GM12878 (cell line): Measurements from ENCODE around the gene GRM7. TPM values are rescaled to one million over a fixed set of nuclear protein-coding genes. Genes with fewer than 3 reads are reported as not detected.

Experiments used
- ATAC-seq: fragments of 200-7000 bp; cut with Tn5 transposase; 3 replicates; pipeline ENCODE4 v1.9.1; 2020; ENCODE audit warnings: mild to moderate bottlenecking, moderate library complexity
- BruUV-seq: library from RNA; stranded (reverse); fragments of 400-500 nt; replicated peaks from 2 replicates; lab custom pipeline; 2021; lab: Mats Ljungman, UMichigan
- CTCF ChIA-PET: fragments of 300-600 bp; sonication (Branson Sonifier 250); formaldehyde crosslinking; extraction: SDS; loops from one replicate; lab custom pipeline; 2021; ENCODE audit warnings: inconsistent platforms; lab: Yijun Ruan, JAX
- POLR2A ChIA-PET: fragments of 350-600 bp; formaldehyde crosslinking; extraction: SDS; loops from one replicate; lab custom pipeline; 2021; ENCODE audit warnings: inconsistent platforms; lab: Charles Lee
- RAD21 ChIA-PET: fragments of 300-600 bp; sonication (Branson Sonifier 250); formaldehyde crosslinking; loops from one replicate; lab custom pipeline; 2023; ENCODE audit warnings: antibody characterized with exemption; ENCODE audit not compliant: unreplicated experiment; lab: Charles Lee
- SMC1A ChIA-PET: fragments of 300-600 bp; sonication (Branson Sonifier 250); formaldehyde crosslinking; loops from one replicate; lab custom pipeline; 2023; ENCODE audit not compliant: unreplicated experiment, uncharacterized antibody; lab: Charles Lee
- DNase-seq: peaks from one replicate; pipeline ENCODE4 v3.0.0-alpha.2; 2011; ENCODE audit warnings: low read depth, low spot score
- FAIRE-seq: peaks from 3 replicates; lab custom pipeline; 2011; peaks lifted over from hg19 to GRCh38; lab: Jason Lieb, UNC
- H2AFZ ChIP-seq: 2 replicates; pipeline ENCODE4 v1.6.0; 2011; ENCODE audit warnings: low read depth, low read length, control low read depth; ENCODE audit not compliant: control insufficient read depth
- H3K27ac ChIP-seq: 2 replicates; pipeline ENCODE4 v1.5.1; 2011; ENCODE audit warnings: control low read depth; ENCODE audit not compliant: control insufficient read depth, insufficient read depth
- H3K27me3 ChIP-seq, 2 experiments: replicated peaks in 1 of 2; 2 replicates each; pipeline versions ENCODE4 v1.6.0 to v1.6.1; 2011; ENCODE audit warnings: low read length in 1 of 2; ENCODE audit not compliant: control insufficient read depth in 2 of 2, insufficient read depth in 2 of 2
- H3K36me3 ChIP-seq, 2 experiments: 2 replicates each; pipeline ENCODE4 v1.5.1; 2011; ENCODE audit warnings: low read length in 1 of 2; ENCODE audit not compliant: control insufficient read depth in 2 of 2, insufficient read depth in 2 of 2
- H3K4me1 ChIP-seq: 2 replicates; pipeline ENCODE4 v1.6.1; 2011; ENCODE audit warnings: mild to moderate bottlenecking, low read length, moderate library complexity, mixed read lengths; ENCODE audit not compliant: control insufficient read depth, insufficient read depth
- H3K4me2 ChIP-seq: 2 replicates; pipeline ENCODE4 v1.6.0; 2011; ENCODE audit warnings: control low read depth; ENCODE audit not compliant: control insufficient read depth, insufficient read depth
- H3K4me3 ChIP-seq: fragments of 200-600 bp; sonication (generic); 2 replicates; pipeline ENCODE4 v1.5.1; 2016
- H3K79me2 ChIP-seq: 2 replicates; pipeline ENCODE4 v1.6.0; 2011; ENCODE audit warnings: low read length; ENCODE audit not compliant: control insufficient read depth, insufficient read depth
- H3K9ac ChIP-seq: 2 replicates; pipeline ENCODE4 v1.8.0; 2011; ENCODE audit warnings: low read length, control low read depth, mixed read lengths; ENCODE audit not compliant: control insufficient read depth, insufficient read depth
- H3K9me3 ChIP-seq: replicated peaks from 3 replicates; pipeline ENCODE4 v1.5.1; 2011; ENCODE audit warnings: mild to moderate bottlenecking, low read length; ENCODE audit not compliant: control insufficient read depth, insufficient read depth
- H4K20me1 ChIP-seq: 2 replicates; pipeline ENCODE4 v1.6.0; 2011; ENCODE audit not compliant: control insufficient read depth, insufficient read depth
- CEBPB ChIP-seq, 2 experiments: fragments of 150-350 bp in 1 of 2; IDR thresholded peaks; 2 replicates each; pipeline ENCODE4 v1.6.1; 2012 to 2014; ENCODE audit warnings: low read depth in 2 of 2, low read length in 2 of 2, borderline replicate concordance in 1 of 2, inconsistent platforms in 1 of 2
- CREM ChIP-seq: IDR thresholded peaks from 2 replicates; pipeline ENCODE4 v1.6.1; 2014; ENCODE audit warnings: antibody characterized with exemption, low read depth
- IKZF1 ChIP-seq: fragments of 450-650 bp; conservative IDR thresholded peaks from 2 replicates; pipeline ENCODE4 v1.6.1; 2017; ENCODE audit warnings: antibody characterized with exemption, mild to moderate bottlenecking
- LARP7 ChIP-seq: fragments of 450-650 bp; IDR thresholded peaks from 2 replicates; pipeline ENCODE4 v1.6.1; 2017; ENCODE audit warnings: mild to moderate bottlenecking
- NBN ChIP-seq: fragments of 450-650 bp; IDR thresholded peaks from 2 replicates; pipeline ENCODE4 v1.6.1; 2016
- PBX3 ChIP-seq: IDR thresholded peaks from 2 replicates; pipeline ENCODE4 v1.6.1; 2011; ENCODE audit warnings: mild to moderate bottlenecking, low read depth, low read length, moderate library complexity; ENCODE audit not compliant: insufficient replicate concordance
- POU2F2 ChIP-seq: IDR thresholded peaks from 3 replicates; pipeline ENCODE4 v1.6.1; 2011; ENCODE audit warnings: low read depth, mild to moderate bottlenecking, low read length, borderline replicate concordance
- SKIL ChIP-seq: fragments of 450-650 bp; IDR thresholded peaks from 2 replicates; pipeline ENCODE4 v1.6.1; 2017; ENCODE audit warnings: mild to moderate bottlenecking, low read depth, inconsistent platforms; ENCODE audit not compliant: poor library complexity, severe bottlenecking
- SMC3 ChIP-seq: IDR thresholded peaks from 2 replicates; pipeline ENCODE4 v1.6.1; 2011; ENCODE audit warnings: low read length, improper control_type of control experiment, borderline replicate concordance
- SRF ChIP-seq, 2 experiments: IDR thresholded peaks; 2 replicates each; pipeline ENCODE4 v1.6.1; 2011; ENCODE audit warnings: low read depth in 2 of 2, low read length in 2 of 2, mild to moderate bottlenecking in 1 of 2, moderate library complexity in 1 of 2
- SUZ12 ChIP-seq: fragments of 200-600 bp; sonication (generic); IDR thresholded peaks from one replicate; pipeline ENCODE4 v1.6.1; 2018; ENCODE audit warnings: antibody characterized with exemption, mild to moderate bottlenecking; ENCODE audit not compliant: unreplicated experiment
- TCF3 ChIP-seq: IDR thresholded peaks from 2 replicates; pipeline ENCODE4 v1.6.1; 2012; ENCODE audit warnings: low read depth, mild to moderate bottlenecking, low read length, borderline replicate concordance; ENCODE audit not compliant: insufficient read depth
- WRNIP1 ChIP-seq: IDR thresholded peaks from 2 replicates; pipeline ENCODE4 v1.6.1; 2011; ENCODE audit warnings: low read depth, low read length, improper control_type of control experiment, borderline replicate concordance
- ZSCAN29 ChIP-seq: fragments of 450-650 bp; IDR thresholded peaks from 2 replicates; pipeline ENCODE4 v1.6.1; 2017; ENCODE audit warnings: mild to moderate bottlenecking, moderate library complexity
- WGBS: methylation state at CpG from one replicate; pipeline ENCODE4 v1.1.6; 2016; ENCODE audit warnings: low lambda C conversion rate; ENCODE audit not compliant: insufficient replicate concordance, insufficient coverage; ENCODE audit errors: missing lambda C conversion rate; 5-methylcytosine and 5-hydroxymethylcytosine counted together
- in situ Hi-C: fragments of 300-500 bp; cut with MboI; formaldehyde crosslinking; loops from 9 replicates; pipeline ENCODE4 v1.14.3; 2018; ENCODE audit warnings: mixed read lengths
- intact Hi-C: fragments of 100-400 bp; cut with micrococcal nuclease; formaldehyde crosslinking; loops from one replicate; pipeline ENCODE4 v1.14.2; 2022; ENCODE audit not compliant: unreplicated experiment
- polyA plus RNA-seq, 11 experiments: library from polyadenylated mRNA; depleted of rRNA in 4 of 11; unstranded in 6 of 11; stranded (reverse) in 5 of 11; fragments of >200 nt; fragmentation: Nextera tagmentation in 4 of 11; fragmentation: Illumina TruSeq in 1 of 11; extraction: Ambion mirVana in 4 of 11; extraction: Trizol in 1 of 11; gene quantifications; 1 replicate in 1 of 11; 2 replicates in 10 of 11; pipeline versions ENCODE4 v1.2.1 to v1.2.3, GENCODE V29; 2011 to 2016; ENCODE audit warnings: inconsistent platforms in 2 of 11, missing spikeins in 2 of 11, low read depth in 1 of 11
- total RNA-seq, 4 experiments: library from RNA; depleted of rRNA in 3 of 4; stranded (reverse); fragments of >200 nt in 3 of 4; fragmentation: Illumina TruSeq in 1 of 4; extraction: Trizol in 1 of 4; gene quantifications; 2 replicates each; pipeline versions ENCODE4 v1.2.1 to v1.2.3, GENCODE V29; 2013 to 2021
- TF ChIP-seq, protein P1 (sequence below): fragments of 450-650 bp; IDR thresholded peaks from 2 replicates; pipeline ENCODE4 v1.6.1; 2016; ENCODE audit warnings: mild to moderate bottlenecking
- TF ChIP-seq, protein P2 (sequence below): fragments of 450-650 bp; IDR thresholded peaks from 2 replicates; pipeline ENCODE4 v1.6.1; 2018; ENCODE audit warnings: borderline replicate concordance, mild to moderate bottlenecking; ENCODE audit not compliant: partially characterized antibody

GRM7 gene
- total and polyA plus RNA-seq, 10 of the 15 experiments (the other 5 are each of a cell fraction or from before 2014, with no cell fraction given) = not detected

GRCh38 chr3:7621651-7622050, 760.7 kb downstream of the GRM7 start (continued):
- TF ChIP-seq, protein P1, sequence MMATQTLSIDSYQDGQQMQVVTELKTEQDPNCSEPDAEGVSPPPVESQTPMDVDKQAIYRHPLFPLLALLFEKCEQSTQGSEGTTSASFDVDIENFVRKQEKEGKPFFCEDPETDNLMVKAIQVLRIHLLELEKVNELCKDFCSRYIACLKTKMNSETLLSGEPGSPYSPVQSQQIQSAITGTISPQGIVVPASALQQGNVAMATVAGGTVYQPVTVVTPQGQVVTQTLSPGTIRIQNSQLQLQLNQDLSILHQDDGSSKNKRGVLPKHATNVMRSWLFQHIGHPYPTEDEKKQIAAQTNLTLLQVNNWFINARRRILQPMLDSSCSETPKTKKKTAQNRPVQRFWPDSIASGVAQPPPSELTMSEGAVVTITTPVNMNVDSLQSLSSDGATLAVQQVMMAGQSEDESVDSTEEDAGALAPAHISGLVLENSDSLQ = no peak
- TF ChIP-seq CEBPB (IDR thresholded peaks at IDR 0.05; ENCODE audit: borderline replicate concordance in 1 of 2, low read depth in 2 of 2, low read length in 2 of 2) = no peak

DNA sequence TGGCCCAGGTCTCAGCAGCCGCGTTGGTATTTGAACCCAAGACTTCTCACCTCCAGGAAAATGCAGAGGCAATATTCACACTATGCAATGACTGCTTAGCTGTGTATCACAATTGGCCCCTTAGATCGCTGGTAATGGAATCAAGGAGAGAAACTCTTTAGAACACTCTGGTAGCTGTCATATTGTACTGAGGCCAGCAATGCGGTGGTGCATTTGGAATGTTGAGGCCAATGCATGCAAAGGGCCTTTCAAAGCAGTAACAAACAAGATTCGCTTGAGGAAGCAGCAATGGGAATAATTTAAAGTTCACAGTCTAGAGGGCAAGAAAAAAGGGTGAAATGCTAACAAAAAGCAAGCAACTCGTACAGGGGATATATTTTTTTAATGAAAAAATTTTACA, 764.1 kb downstream of the GRM7 start:
- Histone ChIP-seq H3K9me3 (no peaks in the 10 kb centered on the region), H3K4me1 (no peaks in the 10 kb centered on the region), H3K27me3 (no peaks in the 10 kb centered on the region), H3K36me3 (no peaks in the 10 kb centered on the region), H3K27ac (no peak overlapping the region), H4K20me1 (no peaks in the 10 kb centered on the region), H2AFZ (no peak overlapping the region), H3K4me2 (no peak overlapping the region), H3K4me3 (no peak overlapping the region), H3K79me2 (no peaks in the 10 kb centered on the region), H3K9ac (no peak overlapping the region)
- intact Hi-C loops = no loop called here
- RAD21 ChIA-PET = no interaction called here
- ATAC-seq (no peak), FAIRE-seq (no peak), DNase-seq (no peak)
- CTCF ChIA-PET = no interaction called here
- POLR2A ChIA-PET = no interaction called here
- in situ Hi-C loops = no loop called here
- WGBS = 52% methylated on average over 6 of the region's 6 CpGs
- SMC1A ChIA-PET = no interaction called here
- no TSS peak for BruUV-seq
- no peak for TF ChIP-seq PBX3
- TF ChIP-seq SKIL = no peak
- no peak for TF ChIP-seq SRF (IDR thresholded peaks at IDR 0.05; ENCODE audit: low read depth in 2 of 2, low read length in 2 of 2)
- no peak for TF ChIP-seq CEBPB (IDR thresholded peaks at IDR 0.05; ENCODE audit: borderline replicate concordance in 1 of 2, low read depth in 2 of 2, low read length in 2 of 2)
- TF ChIP-seq, protein P2, sequence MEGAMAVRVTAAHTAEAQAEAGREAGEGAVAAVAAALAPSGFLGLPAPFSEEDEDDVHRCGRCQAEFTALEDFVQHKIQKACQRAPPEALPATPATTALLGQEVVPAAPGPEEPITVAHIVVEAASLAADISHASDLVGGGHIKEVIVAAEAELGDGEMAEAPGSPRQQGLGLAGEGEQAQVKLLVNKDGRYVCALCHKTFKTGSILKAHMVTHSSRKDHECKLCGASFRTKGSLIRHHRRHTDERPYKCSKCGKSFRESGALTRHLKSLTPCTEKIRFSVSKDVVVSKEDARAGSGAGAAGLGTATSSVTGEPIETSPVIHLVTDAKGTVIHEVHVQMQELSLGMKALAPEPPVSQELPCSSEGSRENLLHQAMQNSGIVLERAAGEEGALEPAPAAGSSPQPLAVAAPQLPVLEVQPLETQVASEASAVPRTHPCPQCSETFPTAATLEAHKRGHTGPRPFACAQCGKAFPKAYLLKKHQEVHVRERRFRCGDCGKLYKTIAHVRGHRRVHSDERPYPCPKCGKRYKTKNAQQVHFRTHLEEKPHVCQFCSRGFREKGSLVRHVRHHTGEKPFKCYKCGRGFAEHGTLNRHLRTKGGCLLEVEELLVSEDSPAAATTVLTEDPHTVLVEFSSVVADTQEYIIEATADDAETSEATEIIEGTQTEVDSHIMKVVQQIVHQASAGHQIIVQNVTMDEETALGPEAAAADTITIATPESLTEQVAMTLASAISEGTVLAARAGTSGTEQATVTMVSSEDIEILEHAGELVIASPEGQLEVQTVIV = no peak
- TF ChIP-seq WRNIP1 = no peak
- no peak for TF ChIP-seq SUZ12
- no peak for TF ChIP-seq LARP7
- TF ChIP-seq SMC3 = no peak
- TF ChIP-seq CREM = no peak
- no peak for TF ChIP-seq IKZF1
- TF ChIP-seq NBN = no peak
- no peak for TF ChIP-seq ZSCAN29
- TF ChIP-seq POU2F2 = no peak
- no peak for TF ChIP-seq TCF3
